ENCODE data around the gene SPHK2.

DNA sequence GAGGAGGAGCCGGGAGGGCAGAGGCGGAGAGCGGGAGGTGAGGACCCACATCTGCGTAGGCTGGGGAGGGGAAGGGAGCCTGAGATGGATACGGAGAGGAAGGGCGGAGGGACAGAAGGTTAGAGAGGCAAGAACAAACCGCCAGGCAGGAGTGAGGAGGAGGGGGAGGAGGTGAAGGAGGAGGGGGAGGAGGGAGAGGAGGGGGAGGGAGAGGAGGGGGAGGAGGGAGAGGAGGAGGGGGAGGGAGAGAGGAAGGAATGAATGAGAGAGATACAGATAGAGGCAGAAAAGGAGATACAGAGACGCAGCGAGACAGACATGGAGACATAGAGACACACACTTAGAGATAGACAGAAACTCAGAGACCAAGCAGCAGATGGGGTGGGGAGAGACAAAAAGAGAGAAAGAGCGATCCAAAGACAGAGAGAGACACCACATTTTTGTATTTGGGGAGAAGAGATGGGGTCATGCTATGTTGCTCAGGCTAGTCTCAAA lies 27.5 kb downstream of the SPHK2 start:
- TF ChIP-seq CTCF (IDR thresholded peaks at IDR 0.05), result no peak
- no peak for TF ChIP-seq POLR2A (IDR thresholded peaks at IDR 0.05)
